Stimulated activated CD8-positive, alpha-beta memory T cell treated with anti-CD3 and anti-CD28 coated beads, Interleukin-7, amount 100 ng/mL, for 4 hours (primary cell): Measurements from ENCODE around the gene THY1.
"Not testable (repeated sequence)": the region's sequence is repeated elsewhere in the genome, so short reads cannot be mapped to it uniquely, and the experiment has no call there.

Experiments used
- DNase-seq, 2 donors: peaks; one replicate each; pipeline ENCODE4 v3.0.0-alpha.2; 2020; ENCODE audit warnings: low read depth in 2 of 2

The THY1 gene

DNA sequence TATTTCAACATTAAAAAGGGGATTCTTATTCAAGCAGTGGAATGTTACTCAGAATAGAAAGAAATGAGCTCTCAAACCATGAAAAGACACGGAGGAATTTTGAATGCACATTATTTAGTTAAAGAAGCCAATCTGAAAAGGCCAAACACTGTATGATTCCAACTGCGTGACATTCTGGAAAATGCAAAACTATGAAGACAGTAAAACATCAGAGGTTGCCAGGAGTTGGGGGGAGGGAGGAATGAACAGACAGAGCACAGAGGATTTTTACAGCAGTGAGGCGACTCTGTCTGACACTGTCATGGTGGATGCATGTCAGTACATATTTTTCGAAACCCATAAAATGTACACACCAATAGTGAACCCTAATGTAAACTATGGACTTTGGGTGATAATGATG lies 22.9 kb upstream of the THY1 start:
- no peak for DNase-seq

DNA sequence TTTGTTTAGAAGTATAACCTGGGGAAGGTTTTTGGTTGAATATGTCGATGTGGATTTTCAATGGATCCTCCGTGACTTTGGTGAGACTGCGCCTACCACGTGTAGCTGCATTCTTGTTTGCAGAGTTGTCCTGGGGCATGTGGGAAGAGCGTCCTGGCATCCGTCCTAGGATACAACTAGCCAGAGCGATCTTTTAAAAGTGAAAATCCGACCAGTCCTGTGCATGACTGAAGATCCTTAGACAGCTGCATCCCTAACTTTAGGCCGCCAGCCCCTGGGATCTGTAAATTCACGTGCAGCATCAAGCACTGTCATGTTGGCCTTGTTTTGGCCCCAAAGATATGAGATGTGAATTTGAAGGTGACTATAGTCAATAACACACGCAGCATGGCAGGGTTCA lies 22.4 kb upstream of the THY1 start:
- no peak for DNase-seq

DNA sequence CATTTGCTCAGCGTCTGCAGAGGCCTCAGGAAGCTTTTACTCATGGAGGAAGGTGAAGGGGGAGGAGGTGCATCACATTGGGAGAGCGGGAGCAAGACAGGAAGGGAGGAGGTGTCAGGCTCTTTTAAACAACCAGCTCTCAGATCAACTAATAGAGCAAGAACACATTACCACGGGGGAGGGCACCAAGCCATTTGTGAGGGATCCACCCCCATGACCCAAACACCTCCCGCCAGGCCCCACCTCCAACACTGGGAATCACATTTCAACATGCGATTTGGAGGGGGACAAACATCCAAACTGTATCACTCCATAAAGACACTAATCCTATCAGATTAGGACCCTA lies 18.9 kb upstream of the THY1 start:
- no peak for DNase-seq

DNA sequence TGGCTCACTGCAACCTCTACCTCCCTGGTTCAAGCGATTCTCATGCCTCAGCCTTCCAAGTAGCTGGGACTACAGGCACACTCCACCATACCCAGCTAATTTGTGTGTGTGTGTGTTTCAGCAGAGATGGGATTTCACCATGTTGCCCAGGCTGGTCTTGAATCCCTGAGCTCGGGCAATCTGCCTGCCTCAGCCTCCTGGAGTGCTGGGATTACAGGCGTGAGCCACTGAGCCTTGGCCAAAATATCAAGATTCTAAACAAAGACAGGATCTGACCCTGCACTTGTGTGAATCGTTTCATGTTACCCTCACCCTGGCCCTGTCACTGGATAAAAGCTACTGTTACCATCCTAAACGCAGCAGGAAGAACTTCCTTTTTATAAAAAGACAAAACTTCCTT lies 15.6 kb upstream of the THY1 start:
- no peak for DNase-seq

DNA sequence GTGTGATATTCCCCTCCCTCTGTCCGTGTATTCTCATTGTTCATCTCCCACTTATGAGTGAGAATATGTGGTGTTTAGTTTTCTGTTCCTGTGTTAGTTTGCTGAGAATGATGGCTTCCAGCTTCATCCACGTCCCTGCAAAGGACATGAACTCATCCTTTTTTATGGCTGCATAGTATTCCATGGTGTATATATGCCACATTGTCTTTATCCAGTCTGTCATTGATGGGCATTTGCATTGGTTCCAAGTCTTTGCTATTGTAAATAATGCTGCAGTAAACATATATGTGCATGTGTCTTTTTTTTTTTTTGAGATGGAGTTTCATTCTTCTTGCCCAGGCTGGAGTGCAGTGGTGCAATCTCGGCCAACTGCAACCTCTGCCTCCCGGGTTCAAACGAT lies 14.5 kb upstream of the THY1 start:
- DNase-seq, result not testable (repeated sequence)

DNA sequence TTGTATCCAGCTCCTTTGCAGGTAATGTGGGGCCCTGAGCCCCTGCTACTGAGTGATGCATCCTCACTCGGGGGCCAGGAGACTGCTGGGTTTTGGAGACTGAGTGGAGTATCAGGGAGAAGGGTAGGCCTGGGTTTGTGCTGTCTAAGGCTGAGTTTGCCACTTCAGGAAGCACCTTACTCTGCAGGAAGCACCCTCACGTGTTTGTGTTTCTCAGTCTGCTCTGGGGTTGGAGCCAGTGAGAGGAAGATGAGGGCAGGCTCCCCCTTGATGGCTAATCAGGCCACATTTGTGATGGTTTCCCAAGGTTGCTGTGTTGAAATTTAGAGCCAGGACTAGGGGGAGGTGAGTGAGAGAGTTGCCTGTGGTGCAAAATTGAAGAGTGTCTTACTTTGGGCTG lies 13.7 kb upstream of the THY1 start:
- no peak for DNase-seq

DNA sequence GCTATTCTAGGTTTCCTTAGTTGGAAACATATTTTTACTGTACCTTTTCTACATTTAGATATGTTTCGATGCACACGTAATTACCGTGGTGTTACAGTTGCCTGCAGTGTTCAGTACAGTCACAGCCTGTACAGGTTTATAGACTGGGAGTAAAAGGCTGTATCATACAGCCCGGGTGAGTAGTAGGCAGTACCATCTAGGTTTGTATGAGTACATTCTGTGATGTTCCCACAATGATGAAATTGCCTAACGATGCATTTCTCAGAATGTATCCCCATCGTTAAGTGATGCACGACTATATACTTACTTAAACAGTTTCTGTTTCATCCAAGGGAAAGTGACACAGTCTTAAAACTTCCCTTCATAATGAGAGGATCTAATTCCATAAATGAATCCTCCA lies 13.1 kb upstream of the THY1 start:
- no peak for DNase-seq

DNA sequence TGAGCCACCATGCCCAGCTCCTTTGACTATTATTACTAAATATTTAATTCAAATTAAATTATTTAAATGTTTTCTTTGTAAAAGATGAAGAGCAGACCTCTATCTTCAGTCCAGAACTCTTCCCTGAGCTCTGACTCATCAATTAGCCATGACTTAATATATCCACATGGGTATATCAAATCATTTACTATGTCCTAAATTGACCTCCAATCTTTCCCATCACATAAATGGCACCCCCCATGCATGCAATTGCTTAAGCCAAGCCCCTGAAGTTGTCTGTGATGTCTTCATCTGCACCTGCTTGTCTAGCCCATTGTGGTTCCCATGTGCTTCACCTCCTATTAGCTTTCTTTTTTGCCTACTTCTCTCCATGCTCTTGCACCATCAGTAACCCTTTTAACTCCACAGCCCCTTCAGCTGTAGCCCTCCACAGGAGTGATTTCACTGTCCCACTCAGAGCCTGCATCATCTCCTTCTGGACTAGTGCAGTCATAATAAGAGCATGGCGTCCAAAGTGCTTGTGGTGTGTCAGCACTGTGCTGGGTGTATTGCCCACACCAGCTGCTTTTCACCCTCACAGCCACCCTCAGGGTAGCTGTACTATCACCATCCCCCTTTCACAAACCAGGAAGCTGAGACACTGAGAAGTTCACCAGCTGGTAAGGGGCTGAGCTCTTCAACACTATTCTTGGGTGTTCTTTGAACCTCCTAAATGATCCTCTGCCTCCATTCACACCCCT lies 11.8 kb upstream of the THY1 start:
- no peak for DNase-seq

DNA sequence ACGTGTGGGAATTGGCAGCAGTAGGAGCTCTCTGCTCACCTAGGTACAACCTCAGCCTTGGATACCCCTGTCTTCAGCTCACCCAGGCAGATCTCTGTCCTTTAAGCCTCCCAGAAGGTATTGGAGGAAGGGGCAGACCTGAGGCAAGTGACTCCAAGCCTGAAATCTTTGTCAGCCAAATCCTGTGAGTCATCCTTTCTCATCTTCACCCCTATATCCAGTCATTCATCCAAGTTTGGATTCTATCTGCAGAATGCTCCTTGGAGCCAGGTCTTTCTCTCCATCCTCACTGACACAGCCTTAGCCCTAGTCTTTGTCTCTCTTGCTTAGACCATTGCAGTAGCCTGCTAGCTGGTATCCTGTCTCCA lies 10.4 kb upstream of the THY1 start:
- no peak for DNase-seq

DNA sequence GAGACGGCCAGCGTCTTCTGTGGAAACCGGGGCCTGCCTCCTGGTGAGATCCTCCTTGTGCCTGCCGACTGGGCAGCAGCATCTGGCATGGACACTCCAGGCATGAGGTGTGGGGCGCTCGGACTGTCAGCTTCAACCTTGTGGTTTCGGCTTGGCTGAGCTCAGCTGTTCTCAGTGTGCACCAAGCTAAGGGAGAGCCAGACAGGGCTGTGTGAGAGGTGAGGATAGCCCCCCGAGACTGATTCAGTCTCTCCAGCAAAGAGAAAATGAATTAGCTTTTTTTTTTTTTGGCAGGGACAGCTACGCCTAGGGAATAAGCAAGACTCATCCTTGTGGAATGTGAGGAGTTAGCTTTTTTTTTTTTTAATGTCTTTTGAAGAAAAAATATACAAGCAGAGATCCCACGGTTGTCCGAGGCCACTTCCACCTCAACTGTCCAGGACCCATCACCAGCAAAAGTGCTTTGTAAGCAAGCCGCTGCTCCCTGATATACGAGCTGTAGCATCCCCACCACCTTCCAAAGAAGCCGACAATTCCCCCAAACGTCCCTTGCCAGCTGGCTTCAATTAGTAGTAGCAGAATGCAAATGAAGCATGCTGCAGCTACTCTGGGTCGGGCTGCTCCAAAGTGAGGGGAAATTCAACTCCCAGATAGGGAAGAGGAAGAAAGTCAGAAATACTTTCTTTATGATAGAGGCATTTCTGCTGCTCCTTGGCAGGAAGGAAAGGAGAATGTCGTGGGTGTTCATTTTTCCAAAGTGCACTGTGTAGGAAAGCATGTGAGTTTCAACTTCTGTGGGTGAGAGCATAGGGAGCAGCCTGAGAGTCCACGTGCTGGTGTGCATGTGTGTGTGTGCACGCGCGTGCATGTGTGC lies 9.7 kb upstream of the THY1 start:
- DNase-seq, result no peak

DNA sequence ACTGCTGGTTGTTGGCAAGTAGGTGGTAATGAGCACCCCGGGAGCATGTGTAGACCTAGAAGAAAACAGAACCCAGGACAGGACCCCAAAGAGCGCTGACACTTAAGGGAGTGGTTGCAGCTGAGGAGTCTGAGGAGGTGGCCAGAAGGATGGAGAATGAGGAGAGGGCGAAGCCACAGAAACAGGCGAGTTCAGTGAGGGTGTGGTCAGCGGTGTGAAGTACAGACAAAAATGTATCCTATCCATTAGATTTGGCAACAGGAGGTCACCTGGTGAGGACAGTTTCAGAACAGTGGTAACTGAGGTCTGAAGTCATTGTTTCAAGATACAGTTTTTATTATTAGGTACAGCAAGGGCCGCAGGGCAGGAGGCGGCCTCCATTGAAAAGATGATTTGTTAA lies 8.6 kb upstream of the THY1 start:
- no peak for DNase-seq

DNA sequence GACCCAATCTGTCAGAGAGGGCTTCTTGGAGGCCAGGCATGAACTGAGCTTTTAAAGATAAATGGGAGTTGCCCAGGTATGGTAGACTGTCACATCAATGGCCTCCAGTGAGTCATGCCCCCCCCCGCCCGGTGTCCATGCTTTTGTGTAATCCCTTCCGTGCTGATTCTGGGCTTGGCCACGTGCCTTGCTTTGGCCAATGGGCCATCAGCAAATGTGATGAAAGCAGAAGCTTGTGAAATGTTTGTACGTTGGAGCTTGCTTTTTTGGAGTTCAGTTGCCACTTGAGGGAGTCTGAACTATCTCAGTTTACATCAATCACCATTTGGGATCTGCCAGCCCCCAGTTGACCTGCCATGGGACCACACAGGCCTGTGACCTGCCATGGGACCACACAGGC lies 4.3 kb upstream of the THY1 start:
- DNase-seq, result no peak

DNA sequence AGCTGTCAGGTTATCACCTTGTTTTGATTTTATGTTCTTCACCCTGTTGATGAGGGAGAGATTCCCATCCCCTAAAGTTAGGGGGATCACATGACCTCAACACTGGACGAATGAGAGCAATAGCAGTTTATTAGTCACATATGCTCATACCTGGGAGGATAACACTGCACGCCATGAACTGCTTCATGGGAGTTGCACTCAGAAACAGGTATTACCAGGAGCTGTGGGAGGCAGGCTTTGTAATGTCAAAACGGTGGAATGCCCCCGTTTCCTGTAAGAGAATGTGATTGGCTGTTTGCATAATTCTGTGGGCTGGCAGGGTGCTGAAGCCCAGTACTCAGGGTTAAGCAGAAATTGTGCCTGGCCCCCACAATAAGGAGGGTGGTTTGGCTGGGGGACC lies 3.2 kb upstream of the THY1 start:
- DNase-seq, result no peak

DNA sequence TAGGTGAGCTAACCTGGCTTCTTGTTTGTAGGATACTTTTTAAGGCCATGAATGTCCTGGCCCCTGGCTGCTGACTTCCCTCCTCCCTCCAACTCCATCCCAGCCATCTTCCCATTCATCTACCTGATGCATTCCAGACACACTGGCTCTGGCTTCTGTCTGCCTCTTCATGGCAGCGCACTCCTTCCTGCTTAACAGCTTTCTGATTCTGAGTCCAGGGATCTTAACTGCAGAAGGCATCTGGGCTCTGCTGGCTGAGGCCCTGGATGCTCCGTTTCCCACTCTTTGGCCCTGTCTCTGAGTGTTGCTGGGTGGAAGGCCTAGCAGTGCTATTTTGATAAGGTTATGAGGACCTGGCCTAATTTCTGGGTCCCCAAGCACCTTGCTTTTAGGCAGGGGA lies 1.8 kb upstream of the THY1 start:
- no peak for DNase-seq

DNA sequence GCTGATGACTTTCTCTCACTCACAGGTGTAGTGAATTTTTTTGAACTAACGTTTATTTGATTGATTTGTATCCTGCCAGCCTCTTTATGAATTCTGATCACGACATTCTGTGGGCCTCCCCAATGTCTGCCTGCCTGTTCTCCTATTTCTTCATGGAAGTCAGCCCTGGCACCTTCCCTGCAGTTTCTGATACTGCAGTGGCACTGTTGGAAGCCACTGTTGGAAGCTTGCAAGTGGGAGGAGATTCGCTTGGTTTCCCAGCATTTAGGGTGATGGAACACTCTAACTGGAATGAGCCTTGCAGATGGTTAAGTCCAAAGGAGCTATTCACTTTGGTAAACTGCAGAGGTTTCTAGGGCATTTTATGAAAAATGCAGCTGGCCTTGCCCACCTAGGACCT lies 1.3 kb upstream of the THY1 start:
- DNase-seq, result no peak

DNA sequence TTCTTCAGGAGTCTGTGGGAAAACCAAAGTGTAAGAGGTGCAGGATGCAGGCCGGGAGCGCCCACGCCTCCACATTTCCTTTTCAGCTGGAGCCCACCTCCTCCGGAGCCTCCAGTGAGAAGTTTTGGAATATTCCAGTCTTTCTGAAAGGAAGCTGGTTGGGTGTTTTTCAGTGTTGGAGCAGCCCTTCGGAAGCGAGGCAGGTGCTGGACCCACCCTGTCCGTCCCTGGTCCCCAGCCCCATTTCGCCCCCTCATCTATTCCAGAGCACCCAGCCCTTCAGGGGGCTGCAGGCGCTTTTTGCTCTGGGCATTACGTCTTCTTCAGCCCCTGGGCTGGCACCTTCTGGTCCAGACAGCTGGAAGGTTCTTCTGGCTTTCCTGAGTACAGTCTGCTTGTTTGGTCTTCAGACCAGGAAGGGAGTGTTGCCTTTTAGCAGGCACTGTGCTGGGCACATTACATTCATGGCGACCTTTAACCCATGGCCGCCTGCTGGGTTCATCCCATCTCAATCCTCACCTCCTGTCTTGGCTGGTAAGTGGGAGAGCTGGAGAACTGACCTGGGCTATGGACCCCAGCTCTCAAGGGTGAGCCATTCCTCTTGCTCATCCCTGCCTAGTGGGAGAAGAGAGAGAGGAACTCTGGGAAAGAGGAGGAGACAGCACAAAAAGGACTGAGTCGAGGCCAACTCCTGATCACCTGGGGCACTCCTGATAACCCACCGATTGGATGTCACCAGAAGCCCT lies 710 bp upstream of the THY1 start:
- DNase-seq, result no peak

DNA sequence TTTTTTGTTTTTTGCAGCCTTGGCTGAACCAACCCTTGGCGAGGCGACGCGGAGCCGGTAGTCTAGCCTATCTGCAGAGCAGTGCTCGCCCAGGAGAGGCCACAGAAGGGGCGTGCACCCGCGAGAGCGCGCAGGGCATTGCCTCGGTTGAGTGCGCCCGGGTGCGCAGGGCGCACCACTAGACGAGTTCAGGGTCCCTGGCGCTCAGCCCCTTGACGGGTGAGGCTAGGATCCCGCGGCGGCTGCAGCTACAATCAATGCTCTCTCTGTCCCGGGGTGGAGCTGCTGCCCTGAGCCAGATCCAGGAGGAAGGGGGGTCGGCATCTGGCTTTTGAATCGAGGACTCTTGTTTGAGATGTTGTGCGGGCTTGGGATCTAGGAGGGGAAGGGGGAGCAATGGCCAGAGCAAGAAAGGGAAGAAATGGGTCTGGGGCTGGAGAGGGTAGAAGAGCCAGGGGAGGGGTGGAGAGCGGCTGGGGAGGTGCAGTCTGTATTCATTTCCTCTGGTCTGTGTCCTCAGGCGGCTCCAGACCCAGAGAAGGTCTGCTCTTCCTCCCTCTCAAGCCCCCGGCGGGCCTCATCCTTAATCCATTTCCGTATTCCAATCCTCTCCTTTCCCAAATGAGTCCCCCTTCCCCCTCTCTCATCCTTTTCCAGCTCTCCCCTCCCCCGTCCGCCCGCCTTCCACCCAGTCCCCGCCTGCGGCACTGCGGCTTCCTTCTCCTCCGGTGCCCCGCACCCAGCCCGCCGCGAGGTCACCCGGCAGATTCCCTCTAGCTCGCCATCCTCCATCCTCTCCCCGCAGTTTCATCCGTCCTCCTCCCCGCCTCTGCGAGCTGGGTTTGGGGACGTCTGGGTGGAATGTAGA lies 797 bp downstream of the THY1 start:
- DNase-seq, result no peak

DNA sequence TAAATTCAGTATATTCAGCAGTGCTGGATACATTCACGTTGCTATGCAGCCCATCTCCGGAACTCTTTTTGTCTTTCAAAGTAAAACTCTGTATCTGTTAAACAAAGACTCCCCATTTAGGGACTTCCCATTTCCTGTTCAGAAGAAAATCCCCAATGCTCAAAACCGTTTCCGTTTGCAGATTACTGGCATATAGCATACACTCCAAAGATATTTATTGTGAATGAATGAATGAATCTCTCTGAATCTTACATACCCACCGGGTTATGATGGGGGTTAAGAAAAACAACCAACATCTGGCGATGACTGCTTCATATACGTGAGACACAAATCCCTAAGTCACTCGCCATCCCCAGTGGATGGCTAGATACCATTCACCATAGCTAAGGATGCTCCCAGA lies 1.6 kb downstream of the THY1 start:
- no peak for DNase-seq

DNA sequence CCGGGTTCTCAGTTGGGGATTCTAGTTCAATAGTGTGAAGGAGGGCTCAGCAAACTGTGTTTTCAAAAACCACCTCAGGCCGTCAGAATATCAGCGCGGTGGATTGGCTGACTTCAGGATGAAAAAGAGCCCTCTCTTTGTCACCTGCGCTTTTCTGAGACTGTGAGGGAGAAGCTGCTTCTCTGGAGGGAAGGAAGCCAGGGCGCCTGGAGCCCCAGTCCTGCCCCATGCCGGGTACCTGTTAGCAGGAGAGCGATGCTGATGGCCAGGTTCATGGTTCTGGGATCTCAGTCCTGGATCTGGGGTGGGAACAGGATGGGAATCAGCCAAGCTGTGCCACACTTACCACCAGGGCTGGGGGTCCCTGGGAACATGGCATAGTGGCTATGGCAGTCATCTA lies 2.3 kb downstream of the THY1 start:
- no peak for DNase-seq

DNA sequence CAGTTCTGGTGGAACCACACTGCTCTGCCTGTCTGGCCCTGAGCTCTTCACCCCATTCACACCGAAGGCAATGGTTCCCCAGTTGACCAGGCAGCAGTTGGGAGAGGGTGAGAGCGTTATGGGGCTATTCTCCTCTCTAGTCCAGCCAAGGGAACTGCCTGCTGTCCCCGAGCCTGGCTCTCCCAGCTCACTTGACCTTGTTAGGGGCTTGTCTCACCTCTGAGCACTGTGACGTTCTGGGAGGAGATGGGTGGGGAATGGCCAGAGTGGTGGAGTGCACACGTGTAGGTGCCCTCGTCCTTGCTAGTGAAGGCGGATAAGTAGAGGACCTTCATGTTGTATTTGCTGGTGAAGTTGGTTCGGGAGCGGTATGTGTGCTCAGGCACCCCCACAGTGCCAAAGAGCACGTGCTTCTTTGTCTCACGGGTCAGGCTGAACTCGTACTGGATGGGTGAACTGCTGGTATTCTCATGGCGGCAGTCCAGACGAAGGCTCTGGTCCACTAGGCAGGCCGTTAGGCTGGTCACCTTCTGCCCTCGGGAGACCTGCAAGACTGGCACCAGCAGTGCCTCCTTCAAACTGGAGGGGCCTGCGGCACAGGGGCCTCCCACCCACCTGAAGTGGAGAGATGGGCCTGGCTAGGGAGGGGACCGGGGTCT lies 3.0 kb downstream of the THY1 start:
- no peak for DNase-seq

DNA sequence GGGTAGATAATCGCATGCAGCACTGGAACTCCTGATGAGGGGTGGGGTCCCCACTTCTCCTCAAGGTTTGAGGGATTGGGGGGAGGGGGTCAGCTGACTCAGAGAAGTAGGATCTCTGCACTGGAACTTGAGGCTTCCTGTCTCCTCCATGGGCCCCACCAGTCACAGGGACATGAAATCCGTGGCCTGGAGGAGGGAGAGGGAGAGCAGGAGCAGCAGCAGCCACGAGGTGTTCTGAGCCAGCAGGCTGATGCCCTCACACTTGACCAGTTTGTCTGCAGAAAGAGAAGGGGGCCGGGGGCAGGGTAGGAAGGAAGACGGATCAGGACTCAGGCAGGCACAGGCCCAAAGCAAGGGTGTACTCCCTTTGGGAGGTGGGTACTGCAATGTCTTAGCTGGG lies 3.7 kb downstream of the THY1 start:
- no peak for DNase-seq
